GM21526 (cell line): ENCODE results near the gene MBD3.

Experiments
- ATAC-seq: cut with Tn5 transposase; IDR thresholded peaks from one replicate; pipeline ENCODE4 v1.9.1; 2021; ENCODE audit warnings: moderate library complexity; ENCODE audit not compliant: unreplicated experiment, low FRiP score

Gene MBD3

DNA sequence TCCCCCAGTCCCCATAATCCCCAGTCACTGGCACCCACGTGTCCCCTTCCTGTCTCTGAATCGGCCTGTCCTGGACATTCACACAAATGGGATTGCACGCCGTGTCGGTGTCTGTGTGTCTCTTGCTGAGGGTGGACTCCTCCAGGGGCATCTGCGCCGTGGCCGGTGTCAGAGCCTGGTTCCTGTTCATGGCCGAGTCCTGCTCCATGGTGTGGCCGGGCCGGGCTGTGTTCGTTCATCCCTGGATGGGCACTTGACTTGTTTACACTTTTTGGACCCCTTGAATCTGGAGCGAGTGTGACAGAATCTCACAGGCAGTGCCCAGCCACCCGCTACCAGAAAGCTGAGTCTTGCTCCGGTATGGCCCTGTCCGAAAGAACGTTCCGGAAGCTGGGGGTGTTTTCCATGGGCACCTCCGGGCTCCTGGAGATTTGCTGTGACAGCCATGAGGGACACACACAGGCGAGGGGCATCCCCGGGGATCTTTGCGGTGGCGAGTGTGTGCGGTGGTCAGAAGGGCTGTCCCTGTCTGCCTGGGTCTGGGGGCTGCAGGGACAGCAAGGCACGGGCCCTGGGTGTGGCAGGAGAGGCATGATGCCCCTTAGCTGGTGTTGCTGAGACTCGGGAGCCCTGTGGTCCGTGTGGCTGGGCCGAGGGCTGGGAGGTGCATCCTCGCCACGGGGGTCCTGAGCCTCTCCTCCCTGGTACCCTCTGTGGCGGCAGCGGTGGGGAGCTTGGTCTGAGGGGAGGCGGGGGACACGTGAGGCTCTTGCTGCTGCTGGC, 18.1 kb downstream of the MBD3 start:
- ATAC-seq: no peak

DNA sequence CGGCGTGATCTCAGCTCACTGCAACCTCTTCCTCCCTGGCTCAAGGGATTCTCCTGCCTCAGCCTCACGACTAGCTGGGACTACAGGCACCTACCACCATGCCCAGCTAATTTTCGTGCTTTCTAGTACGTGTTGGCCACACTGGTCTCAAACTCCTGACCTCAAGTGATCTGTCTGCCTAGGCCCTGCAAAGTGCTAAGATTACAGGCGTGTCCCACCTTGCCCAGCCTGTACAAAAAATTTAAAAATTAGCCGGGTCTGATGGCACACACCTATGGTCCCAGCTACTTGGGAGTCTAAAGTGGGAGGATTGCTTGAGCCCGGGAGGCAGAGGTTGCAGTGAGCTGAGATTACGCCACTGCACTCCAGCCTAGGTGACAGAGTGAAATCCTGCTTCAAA, 19.9 kb downstream of the MBD3 start:
- no peak for ATAC-seq

DNA sequence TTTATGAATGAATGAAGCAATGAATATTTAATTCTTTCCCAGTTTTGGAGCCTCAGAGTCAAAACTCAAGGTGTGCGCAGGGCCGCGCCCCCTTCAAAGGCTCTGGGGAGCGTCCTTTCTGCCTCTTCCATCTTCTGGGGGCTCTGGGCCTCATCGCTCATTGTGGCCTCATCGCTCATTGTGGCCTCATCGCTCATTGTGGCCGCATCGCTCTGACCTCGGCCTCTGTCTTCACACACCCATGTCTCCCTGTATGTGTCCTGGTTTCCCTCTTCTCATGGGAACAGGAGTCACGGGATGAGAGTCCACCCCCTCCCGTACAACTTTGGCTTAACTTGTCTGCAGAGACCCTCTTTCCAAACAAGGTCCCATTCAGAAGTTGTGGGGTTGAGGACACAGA, 21.3 kb downstream of the MBD3 start:
- no peak for ATAC-seq

DNA sequence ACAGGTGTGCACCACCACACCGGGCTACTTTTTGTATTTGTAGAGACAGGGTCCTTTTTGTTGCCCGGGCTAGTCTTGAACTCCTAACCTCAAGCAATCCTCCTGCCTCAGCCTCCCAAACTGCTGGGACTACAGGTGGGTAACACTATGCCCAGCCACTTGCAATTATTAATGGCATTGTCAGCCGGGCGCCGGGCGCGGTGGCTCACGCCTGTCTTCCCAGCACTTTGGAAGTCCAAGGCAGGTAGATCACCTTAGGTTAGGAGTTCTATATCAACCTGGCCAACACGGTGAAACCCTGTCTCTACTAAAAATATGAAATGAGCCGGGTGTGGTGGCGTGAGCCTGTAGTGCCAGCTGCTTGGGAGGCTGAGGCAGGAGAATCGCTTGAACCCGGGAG, 21.8 kb downstream of the MBD3 start:
- no peak for ATAC-seq

DNA sequence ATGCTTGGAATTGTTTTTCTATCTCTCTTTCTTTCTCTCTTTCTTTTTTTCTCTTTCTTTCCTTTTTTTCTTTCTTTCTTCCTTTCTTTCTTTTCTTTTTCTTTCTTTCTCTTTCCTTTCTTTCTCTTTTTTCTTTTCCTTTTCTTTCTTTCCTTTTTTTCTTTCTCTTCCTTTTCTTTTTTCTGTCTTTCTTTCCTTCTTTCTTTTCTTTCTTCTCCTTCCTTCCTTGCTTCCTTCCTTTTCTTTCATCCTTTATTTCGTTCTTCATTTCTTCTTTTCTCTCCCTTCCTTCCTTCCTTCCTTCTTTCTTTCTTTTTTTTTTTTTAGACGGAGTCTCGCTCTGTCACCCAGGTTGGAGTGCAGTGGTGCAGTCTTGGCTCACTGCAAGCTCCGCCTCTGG, 22.7 kb downstream of the MBD3 start:
- ATAC-seq: no peak

DNA sequence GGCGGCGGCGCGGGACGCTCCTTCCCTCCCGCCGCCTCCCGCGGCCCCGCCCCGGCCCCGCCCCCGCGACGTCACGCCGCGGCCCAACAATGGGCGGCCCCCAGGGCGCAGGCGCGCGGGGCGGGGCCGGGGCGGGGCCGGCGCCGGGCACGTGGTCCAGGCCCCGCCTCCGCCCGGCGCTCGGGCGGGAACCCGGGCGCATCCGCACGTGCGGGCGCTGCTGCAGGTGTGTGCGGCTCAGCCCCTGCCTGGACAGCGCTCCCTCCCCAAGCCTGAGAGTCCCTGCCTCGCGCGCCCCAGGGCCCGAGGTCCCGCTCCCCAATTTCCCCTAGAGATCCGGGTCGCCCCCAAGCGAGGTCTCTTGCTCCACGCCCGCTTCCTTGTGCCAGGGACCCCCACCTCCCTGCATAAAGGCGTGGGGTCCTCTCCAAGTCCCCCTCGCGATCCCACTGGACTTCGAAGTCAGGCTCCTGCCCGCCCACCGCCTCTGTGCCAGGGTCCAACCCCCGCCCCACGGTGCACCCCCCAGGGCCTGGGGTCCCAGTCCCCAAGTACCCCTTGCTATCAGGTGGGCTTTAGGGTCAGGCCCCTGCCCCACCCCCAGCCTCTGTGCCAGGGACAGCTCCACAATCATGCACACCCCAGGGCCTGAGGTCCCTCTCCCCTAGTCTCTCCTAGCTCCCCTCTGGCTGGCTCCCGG, 24.2 kb downstream of the MBD3 start, which contains the start of gene MEX3D:
MEX3D (minus strand) TSS at position 6 of the 700 bp plus-strand sequence. CDS start 267 bp downstream, outside the sequence.
- no peak for ATAC-seq

DNA sequence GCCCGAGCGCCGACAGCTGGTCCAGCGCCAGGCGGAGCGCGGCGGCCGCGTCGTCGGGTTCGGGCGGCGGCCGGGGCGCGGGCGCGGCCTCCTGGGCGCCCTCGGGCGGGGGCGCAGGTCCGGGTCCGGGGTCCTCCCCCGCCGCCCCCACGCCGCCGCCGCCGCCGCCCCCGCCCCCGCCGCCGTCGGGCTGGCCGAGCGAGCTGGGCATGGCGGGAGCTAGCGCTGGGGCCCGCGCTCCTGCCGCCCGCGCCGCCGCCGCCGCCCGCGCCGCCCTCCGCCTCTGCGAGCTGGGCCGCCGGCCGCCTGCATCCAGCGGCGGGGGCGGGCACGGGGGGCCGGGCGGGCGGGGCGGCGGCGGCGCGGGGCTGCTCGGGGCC, 24.8 kb downstream of the MBD3 start:
- no peak for ATAC-seq

DNA sequence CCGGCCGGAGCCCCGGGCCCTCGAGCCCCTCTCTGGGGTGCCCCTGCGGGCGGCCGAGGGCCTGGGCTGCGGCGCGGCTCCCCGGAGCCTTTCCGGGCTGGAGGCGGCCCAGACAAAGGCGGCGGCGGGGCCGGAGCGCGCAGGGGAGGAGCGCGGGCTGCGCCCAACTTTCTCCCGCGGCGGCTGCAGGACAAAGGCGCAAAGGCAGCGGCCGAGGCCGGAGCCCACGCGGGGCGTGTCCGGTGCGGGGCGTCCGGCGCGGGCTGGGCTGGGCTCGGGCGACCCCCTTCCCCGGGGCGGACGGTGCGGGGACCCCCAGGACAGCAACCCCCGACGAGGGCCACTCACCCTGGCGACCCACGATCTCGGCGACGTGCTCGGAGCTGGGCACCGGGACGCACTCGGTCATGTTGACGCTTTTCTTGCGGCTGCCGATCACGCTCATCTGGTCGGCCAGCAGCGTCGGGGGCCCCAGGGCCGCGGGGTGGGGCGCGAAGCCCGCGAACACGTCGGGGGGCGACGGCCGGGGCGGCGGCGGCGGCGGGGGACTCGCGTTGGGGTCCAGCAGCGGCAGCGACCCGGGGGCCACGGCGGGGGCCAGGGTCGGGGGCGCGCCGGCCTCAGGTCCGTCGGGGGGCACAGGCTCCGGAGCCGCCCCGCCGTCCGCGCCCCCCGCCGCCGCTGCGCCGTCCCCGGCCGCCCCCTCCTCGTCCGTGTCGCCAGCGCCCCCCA, 25.4 kb downstream of the MBD3 start:
- ATAC-seq: no peak

DNA sequence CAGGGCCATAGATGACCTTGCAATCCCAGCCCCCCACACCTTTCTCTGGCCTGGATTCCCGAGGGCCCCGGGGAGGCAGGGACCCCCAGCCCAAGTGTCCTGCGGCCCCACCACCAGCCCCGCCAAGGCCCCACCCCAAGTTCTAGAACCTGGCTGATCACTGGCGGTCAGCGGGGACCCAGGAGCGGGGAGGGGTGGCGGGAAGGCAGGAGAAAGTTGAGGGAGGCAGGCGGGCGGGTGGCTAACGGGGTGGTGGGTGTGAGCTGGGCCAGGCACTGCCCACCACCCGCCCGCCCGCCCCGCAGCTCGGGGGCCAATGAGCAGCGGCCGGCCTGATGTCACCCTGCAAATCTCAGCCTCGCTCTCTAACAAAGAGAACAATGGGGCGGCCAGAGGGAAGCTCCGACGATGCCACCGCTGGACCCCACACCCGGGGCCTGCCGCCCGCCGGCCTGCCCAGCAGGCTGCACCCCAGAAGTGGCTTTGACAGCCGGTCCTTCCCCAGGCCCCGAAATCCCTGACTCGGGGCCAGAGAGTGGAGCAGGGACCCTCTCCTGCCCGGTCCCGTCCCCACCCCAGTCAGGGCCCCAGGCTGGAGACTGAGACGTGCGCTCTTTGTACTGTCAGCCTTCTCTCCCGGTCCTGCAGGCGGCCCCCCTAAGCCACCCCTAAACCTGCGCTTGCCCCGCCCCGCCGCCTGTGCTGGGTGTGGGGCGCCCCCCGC, 26.1 kb downstream of the MBD3 start:
- no peak for ATAC-seq

DNA sequence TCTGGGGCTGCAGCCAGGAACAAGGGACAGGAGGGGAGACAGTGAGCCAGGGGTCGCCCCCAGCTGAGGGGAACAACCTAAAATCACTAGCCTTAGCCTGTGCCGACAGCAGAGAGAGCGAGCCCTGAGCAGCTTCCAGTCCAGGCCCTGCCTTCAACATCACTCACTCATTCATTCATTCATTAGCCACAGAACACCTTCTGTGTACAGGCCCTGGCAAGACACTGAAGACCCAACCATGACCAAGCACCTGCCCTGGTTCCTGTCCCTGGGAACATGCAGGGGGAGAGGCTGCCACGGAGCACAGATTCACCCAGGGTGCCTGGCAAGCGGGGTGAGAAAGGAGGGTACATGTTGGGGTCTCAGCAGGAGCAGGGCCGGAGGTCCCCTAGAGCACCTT, 29.4 kb downstream of the MBD3 start:
- ATAC-seq: no peak

DNA sequence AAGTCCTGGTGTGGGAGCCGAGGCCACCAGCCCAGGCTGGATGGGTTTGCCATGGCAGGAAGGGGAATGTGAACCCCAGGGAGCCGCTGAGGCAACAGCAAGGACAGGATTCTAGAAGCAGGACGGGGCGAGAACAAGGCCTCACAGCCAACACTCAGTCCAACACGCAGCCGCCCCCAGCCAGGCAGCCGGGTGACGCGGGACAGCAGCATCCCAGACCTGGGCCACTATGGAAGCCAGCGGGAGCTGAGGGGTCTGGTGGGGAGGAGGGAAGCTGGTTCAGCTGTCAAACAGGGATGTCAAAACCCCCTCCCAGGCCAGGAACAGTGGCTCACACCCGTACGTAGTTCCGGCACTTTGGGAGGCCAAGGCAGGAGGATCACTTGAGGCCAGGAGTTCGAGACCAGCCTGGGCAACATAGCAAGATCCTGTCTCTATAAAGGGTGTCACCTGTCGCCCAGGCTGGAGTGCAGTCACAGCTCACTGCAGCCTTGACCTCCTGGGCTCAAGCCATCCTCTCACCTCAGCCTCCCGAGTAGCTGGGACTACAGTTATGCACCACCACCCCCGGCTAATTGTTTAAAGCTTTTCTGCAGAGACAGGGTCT, 31.3 kb downstream of the MBD3 start:
- no peak for ATAC-seq

DNA sequence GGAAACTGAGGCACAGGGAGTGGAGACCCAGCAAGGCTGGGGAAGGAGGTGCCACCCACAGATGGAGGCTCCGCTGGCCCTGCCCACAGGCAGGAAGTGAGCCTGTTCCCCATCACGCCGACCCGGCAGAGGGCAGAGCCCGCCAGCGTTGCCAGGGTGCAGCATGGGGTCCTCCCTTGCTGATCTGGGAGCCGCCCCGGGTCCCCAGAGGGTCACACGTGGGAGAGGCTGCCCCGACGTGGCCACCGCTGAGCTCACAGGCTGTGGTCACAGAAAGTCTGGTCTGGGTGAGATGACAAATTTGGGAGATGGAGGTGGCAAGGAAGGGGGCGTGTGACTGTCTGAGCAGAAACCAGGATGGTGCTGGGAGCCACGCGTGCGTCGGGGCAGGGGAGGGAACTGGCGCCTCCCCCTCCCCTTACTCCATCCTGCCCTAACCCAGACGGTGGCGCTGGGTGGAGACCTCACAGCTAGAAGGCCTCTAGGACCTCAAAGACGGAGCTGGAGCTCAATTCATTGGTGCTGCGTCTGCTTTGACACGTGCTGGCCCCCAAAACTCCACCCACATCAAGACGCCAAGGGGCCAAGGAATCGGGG, 32.3 kb downstream of the MBD3 start:
- no peak for ATAC-seq

DNA sequence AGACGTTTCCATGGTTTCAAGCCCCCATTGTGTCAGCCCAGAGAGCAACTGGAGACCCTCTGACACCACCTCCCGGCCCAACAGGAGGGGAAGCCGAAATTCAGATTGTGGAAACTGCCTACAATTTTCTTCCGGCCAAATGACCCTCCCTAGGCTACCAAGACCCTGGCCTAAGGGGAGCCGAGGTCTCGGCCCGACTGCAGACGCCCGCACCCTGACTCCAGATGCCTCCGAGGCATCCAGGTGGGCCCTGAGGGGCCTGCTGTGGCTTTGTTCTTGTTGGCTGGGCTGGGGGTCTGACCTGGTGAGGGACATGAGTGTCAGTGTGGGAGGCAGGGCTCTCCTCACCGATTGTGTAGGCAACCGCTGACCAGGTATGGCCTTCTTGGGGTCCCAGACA, 34.1 kb downstream of the MBD3 start:
- ATAC-seq: no peak

DNA sequence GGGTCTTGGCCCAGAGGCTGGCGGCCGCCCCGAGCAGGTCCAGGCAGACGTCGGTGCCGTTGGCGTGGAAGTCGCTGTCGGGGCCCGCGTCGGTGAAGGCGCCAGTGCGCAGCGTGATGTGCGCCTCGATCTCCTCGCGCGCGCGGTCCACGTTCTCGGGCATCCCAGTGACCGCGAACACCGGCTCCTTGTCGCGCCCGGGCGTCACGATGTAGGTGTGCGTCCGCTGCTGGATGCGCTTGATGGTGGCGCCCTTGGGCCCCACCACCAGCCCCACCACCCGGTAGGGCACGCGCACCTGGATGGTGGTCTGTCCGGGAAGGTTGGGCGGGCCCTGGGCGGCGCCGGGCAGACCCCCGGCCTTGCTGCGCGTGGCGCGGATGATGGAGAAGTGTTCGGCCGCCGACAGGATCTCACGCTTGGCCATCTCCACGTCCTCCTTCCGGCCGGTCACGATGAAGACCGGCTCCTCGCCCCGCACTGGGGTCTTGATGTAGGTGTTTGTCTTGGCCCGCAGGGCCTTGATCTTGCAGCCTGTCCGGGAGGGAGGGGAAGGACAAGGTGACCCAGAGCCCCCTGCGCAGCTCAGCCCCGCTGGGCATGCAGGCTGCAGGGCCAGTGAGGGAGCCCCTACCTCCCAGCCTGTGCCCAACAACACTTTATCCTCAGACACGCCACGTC, 36.1 kb downstream of the MBD3 start:
- no peak for ATAC-seq

DNA sequence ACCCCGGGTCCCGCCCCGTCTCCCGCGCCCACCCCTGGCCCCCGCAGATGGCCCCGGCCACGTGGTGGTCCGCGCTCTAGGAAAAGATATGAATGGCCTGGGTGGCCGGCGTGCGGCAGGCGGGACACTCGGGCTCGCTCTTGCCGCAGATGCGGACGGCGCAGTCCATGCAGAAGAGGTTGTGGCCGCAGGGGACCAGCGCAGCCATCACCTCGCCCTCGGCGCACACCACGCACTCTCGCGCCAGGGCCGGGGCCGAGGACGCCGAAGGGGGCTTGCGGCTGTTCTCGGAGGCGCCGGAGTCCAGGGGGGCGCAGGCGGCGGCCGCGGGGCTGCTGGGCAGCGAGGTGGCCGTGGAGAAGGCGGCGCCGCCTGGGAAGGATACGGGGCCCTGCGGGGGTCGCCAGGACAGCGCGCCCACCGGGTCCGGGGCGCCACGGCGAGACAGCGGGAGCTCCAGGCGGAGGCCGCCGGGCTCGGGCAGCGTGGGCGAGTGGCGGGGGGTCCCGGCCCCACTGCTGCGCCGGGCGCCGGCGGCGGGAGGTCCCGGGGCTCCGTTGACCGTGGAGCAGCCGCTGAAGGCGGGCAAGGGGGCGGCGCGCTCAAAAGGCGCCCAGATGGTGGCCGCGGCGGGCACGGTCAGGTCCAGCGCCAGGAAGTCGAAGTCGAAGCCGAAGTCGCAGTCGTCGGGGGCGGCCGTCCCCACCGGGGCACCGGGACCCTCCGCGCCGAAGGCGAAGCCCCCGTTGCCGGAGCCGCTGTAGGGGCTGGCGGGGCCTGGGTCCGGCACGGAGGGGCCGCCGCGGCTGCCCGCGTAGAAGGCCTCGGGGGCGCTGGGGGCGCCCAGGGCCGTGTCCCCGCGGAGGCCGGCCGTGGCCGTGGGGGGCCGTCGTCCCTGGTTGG, 36.9 kb downstream of the MBD3 start:
- no peak for ATAC-seq

DNA sequence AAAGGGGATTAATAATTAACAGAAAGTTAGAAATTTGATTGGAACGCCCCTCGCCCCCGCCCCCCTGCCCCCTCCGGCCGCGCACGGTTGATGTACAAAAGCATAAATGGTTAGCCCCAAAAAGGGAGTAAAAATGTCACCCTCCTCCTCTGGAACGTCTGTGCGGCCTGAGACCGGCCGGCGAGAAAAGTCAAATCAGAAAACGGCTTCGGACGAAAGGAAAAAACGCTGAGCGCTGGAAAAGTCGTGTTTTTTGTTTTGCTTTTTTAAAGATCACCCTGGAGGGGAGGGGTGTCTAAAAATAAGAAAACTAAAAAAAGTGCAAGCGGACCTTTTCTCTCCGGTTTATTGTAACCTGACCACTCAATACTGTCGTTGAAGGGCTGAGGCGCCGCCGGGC, 37.7 kb downstream of the MBD3 start:
- ATAC-seq: no peak

DNA sequence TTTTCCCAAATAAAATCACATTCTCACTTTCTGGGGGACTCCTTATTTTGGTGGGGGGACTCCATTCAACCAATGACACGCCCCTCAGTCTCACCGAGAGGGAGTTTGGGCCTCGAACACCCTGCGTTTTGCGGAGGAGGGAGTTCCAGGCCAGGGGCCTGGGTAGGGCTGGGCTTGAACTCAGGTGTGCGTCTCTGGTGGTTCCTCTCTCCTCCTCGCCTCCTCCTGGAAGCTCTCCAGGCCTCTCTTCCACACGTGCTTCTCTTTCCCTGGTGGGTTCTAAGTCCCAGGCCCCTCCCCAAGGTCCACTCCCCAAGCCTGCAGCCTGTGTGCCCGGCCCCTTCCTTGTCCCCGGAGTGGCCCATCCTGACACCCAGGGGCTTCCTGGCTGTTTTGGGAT, 39.2 kb downstream of the MBD3 start:
- ATAC-seq: no peak
